Measurements from ENCODE around the gene EPRS1.
"Not testable (repeated sequence)": the region's sequence is repeated elsewhere in the genome, so short reads cannot be mapped to it uniquely, and the experiment has no call there.

The EPRS1 gene

GRCh38 chr1:220037810-220038209, 8.5 kb downstream of the EPRS1 start:
- DNase-seq = not testable (repeated sequence)

- no peak for DNase-seq
Measured at GRCh38 chr1:220032911-220033310, 13.4 kb downstream of the EPRS1 start.

- no peak for DNase-seq
Measured at GRCh38 chr1:220031287-220031686, 15.0 kb downstream of the EPRS1 start.

DNA sequence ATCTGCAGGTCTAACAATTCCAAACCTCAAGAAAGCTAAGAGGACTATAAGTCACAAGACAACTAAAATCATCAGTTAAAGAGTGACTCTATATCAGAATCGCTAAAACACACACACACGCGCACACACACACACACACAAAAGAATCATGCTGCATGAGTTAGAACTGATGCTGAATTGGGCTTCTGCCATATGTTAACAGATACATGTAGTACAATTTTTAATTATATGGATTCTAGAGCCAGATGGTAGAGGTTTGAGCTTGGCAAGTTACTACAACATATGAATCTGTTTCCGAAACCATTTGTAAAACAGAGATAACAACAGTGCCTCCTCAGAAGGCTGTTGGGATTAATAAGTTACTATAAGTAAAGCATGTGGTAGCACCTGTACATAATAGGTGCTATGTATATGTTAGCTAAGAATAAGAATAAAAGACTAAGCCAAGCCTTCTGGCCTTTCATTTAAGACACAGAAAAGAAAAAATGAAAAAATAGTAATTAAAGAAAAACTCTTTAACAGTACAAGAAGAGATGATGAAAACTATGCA, 17.9 kb downstream of the EPRS1 start:
- DNase-seq = no peak

DNA sequence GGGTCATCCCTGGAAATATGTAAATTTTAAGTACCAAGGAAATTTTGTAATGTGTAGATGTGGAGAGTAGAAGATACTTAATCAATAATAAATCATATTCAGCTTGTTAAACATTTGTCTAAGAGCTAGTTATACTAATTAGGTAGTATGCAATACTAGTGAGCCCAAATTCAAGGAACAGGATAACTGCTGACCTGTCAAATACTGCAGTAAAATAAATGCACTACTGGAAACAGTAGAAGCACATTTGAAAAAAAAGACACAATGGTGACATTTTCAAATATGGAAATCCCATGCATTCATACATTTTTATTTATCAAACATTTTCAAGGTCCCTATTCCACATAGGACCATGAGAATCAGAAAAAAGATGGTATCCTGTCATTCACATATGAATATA, 27.2 kb downstream of the EPRS1 start:
- DNase-seq = no peak

DNA sequence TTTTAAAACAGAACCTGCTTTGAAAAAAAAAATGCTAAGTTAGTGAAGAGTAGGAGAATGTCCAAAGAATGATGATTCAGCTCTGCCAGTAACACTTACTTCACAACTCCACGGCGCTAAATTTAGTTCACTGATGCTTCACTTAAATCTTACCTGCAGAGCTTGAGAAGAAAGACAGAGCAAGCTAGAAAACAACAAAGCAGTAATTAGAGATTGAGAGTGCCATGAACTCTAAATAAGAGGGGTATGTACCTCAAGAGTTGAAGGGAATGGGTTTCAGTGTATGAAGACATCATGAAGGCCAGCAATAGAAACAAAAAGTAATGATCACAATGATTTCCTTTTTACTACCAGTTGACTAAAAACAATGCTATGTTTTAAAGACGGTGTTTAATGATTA, 32.8 kb downstream of the EPRS1 start:
- DNase-seq = no peak

GRCh38 chr1:220012259-220012658, 34.0 kb downstream of the EPRS1 start:
- DNase-seq = no peak

DNA sequence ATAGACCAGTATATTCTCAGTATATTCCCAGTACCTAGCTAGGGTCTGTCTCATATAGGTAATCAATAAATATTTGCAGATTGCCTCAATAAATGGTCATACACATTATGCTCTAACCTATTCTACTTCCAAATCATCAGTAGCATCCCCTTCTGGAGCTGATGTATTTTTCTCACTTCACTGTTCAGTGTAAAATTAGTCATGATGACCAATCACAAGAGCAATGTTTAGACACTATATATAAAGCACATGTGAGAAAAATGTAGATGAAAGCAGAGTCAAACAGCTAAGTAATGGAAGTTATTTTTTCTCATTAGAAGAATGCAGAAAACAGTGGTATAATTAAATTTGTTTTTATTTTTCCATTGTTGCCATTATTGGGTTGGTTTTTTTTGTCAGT, 34.7 kb downstream of the EPRS1 start:
- no peak for DNase-seq

GRCh38 chr1:220007438-220007837, 38.9 kb downstream of the EPRS1 start:
- no peak for DNase-seq

DNA sequence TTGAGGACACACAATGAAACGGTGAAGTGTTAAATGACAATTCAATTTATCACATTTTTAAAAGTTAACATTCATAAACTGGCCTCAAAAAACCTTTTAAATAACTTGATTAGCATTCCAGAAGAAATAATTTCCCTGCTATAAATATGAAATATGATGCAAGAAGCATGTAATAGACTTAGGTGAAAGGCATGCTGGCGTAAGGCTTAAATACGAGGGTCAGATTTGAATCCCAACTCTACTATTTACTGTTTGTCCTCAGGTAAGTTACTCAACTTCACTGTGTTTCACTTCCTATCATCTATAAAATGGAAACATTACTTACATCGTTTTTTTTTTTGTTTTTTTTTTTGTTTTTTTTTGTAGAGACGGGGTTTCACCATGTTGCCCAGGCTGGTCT, 40.8 kb downstream of the EPRS1 start:
- DNase-seq = no peak

GRCh38 chr1:220003610-220004299, 42.5 kb downstream of the EPRS1 start:
- no peak for DNase-seq

DNA sequence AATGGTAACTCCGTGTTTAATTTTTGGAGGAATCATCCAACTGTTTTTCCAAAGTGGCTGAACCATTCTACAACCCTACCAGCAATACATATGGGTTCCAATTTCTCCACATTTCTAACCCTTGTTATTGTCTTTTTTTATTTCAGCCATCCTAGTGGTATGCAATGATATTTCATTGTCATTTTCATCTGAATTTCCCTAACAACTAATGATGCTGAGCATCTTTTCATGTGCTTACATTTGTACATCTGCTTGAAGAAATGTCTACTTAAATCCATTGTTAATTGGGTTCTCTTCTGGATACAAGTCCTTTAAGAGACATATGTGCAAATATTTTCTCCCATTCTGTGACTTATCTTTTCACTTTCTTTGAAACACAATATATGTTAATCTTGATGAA, 43.3 kb downstream of the EPRS1 start:
- no peak for DNase-seq

- no peak for DNase-seq
Measured at GRCh38 chr1:220001095-220001501, 45.2 kb downstream of the EPRS1 start.

- DNase-seq = no peak
Measured at GRCh38 chr1:219999821-220000220, 46.5 kb downstream of the EPRS1 start.

Measured in activated CD4-positive, alpha-beta T cell treated with anti-CD3 and anti-CD28 coated beads for 48 hours (primary cell).